Ascending aorta (tissue), 2 donors: ENCODE results near the gene ZBED4. TPM values are rescaled to one million over a fixed set of nuclear protein-coding genes. Genes with fewer than 3 reads are reported as not detected.

Experiments used
- DNase-seq, 2 donors: peaks; one replicate each; pipeline ENCODE4 v3.0.0-alpha.2; 2019; ENCODE audit warnings: low spot score in 2 of 2
- H3K27ac ChIP-seq, 2 donors: fragments of 200-600 bp; sonication (generic); one replicate each; pipeline ENCODE4 v1.5.1; 2016 to 2017; ENCODE audit warnings: mild to moderate bottlenecking in 1 of 2
- H3K27me3 ChIP-seq: fragments of 200-600 bp; sonication (generic); one replicate; pipeline ENCODE4 v1.5.1; 2017
- H3K36me3 ChIP-seq, 2 donors: fragments of 200-600 bp; sonication (generic); one replicate each; pipeline ENCODE4 v1.5.1; 2016
- H3K4me1 ChIP-seq, 2 donors: fragments of 200-600 bp; sonication (generic); one replicate each; pipeline ENCODE4 v1.5.1; 2016 to 2017; ENCODE audit warnings: mild to moderate bottlenecking in 1 of 2
- H3K4me3 ChIP-seq, 2 donors: fragments of 200-600 bp; sonication (generic); one replicate each; pipeline ENCODE4 v1.5.1; 2016 to 2017; ENCODE audit warnings: mild to moderate bottlenecking in 1 of 2
- H3K9me3 ChIP-seq, 2 donors: fragments of 200-600 bp; sonication (generic); one replicate each; pipeline ENCODE4 v1.5.1; 2016
- CTCF ChIP-seq, 3 experiments: fragments of 200-600 bp in 2 of 3; fragments of 450-650 bp in 1 of 3; sonication (generic) in 2 of 3; IDR thresholded peaks; one replicate each; pipeline ENCODE4 v1.5.1; 2016 to 2019; ENCODE audit warnings: antibody characterized with exemption in 3 of 3, mild to moderate bottlenecking in 1 of 3, moderate library complexity in 1 of 3
- intact Hi-C: fragments of 100-400 bp; cut with DNase I; formaldehyde crosslinking; loops from one replicate; pipeline ENCODE4 v1.15.1; 2023
- total RNA-seq: library from RNA; depleted of rRNA; stranded (reverse); fragments of >200 nt; gene quantifications from one replicate; pipeline ENCODE4 v1.1.0, GENCODE V29; 2016

Gene ZBED4
- total RNA-seq, 1 donor from 2014 or later: 10.1 TPM

- DNase-seq: no peak
- no peak overlapping the region for H3K4me3 ChIP-seq
- TF ChIP-seq CTCF (IDR thresholded peaks at IDR 0.05): peak; percentile 35 to 98 (median 54)
- intact Hi-C loops: loop anchor here (1.0 kb wide), 1 partner anchor 101 kb away; no protein-coding TSS in a partner anchor
- peaks cover 2 to 19% of the 10 kb centered on the region in 2 donors for H3K4me1 ChIP-seq
- no peak overlapping the region for H3K27ac ChIP-seq
- H3K27me3 ChIP-seq: no peaks in the 10 kb centered on the region
- no peaks in the 10 kb centered on the region for H3K9me3 ChIP-seq
- peaks cover 0 to 14% of the 10 kb centered on the region in 2 donors for H3K36me3 ChIP-seq
Measured at GRCh38 chr22:49929211-49929979, 75.8 kb downstream of the ZBED4 start.

- no peak overlapping the region for H3K27ac ChIP-seq
- H3K4me3 ChIP-seq: no peak overlapping the region
- H3K9me3 ChIP-seq: no peaks in the 10 kb centered on the region
- DNase-seq: no peak
- H3K36me3 ChIP-seq: peaks cover 0 to 12% of the 10 kb centered on the region in 2 donors
- intact Hi-C loops: loop anchor here (1.0 to 10.0 kb wide), 4 partner anchors 63 to 375 kb away; partner anchors contain the start of genes PLXNB2 and SELENOO
- no peaks in the 10 kb centered on the region for H3K27me3 ChIP-seq
- no peak for TF ChIP-seq CTCF (IDR thresholded peaks at IDR 0.05)
- peaks cover 7 to 26% of the 10 kb centered on the region in 2 donors for H3K4me1 ChIP-seq
Measured at GRCh38 chr22:49929994-49930575, 76.4 kb downstream of the ZBED4 start.

GRCh38 chr22:49930596-49931412 lies 77.2 kb downstream of the ZBED4 start:
- no peaks in the 10 kb centered on the region for H3K9me3 ChIP-seq
- TF ChIP-seq CTCF (IDR thresholded peaks at IDR 0.05): peak; percentile 55 to 72 (median 57)
- H3K27me3 ChIP-seq: no peaks in the 10 kb centered on the region
- H3K36me3 ChIP-seq: peaks cover 0 to 6% of the 10 kb centered on the region in 2 donors
- H3K4me1 ChIP-seq: peaks cover 8 to 27% of the 10 kb centered on the region in 2 donors
- DNase-seq: peak; percentile 51 to 89
- no peak overlapping the region for H3K4me3 ChIP-seq
- H3K27ac ChIP-seq: no peak overlapping the region
- intact Hi-C loops: loop anchor here (1.0 to 10.0 kb wide), 4 partner anchors 13 to 374 kb away; partner anchors contain the start of genes ALG12, CRELD2, PLXNB2 and SELENOO

GRCh38 chr22:49933236-49934159 lies 79.9 kb downstream of the ZBED4 start:
- peak overlapping the region; percentile 86 to 98 for H3K27ac ChIP-seq
- no peaks in the 10 kb centered on the region for H3K9me3 ChIP-seq
- no peaks in the 10 kb centered on the region for H3K36me3 ChIP-seq
- peaks cover 15 to 43% of the 10 kb centered on the region in 2 donors for H3K4me1 ChIP-seq
- DNase-seq: peak in 1 of 2 donors; percentile 80
- no peaks in the 10 kb centered on the region for H3K27me3 ChIP-seq
- intact Hi-C loops: loop anchor here (5.0 to 10.0 kb wide), 2 partner anchors 269 to 371 kb away; partner anchors contain the start of genes PLXNB2 and SELENOO
- no peak overlapping the region for H3K4me3 ChIP-seq
- TF ChIP-seq CTCF (IDR thresholded peaks at IDR 0.05): no peak
